ENCODE measurements around the gene RAB44. TPM values are rescaled to one million over a fixed set of nuclear protein-coding genes. Genes with fewer than 3 reads are reported as not detected.
"Not testable (repeated sequence)": the region's sequence is repeated elsewhere in the genome, so short reads cannot be mapped to it uniquely, and the experiment has no call there.

The RAB44 gene
- total RNA-seq, 2 experiments from 2014 or later: not detected

GRCh38 chr6:36720251-36721141 lies 22.9 kb downstream of the RAB44 start:
- ChIA-PET POLR2A (no interaction called here), CTCF (interaction anchor here (1.0 kb wide), 1 partner anchor 12 kb away, joined by 3 read pairs; no protein-coding TSS in a partner anchor)

- ChIA-PET CTCF (interaction anchor here (1.0 kb wide), 2 partner anchors 13 to 18 kb away, joined by 3 read pairs; no protein-coding TSS in a partner anchor), POLR2A (no interaction called here)
These were observed 23.9 kb downstream of the RAB44 start for GRCh38 chr6:36721369-36722140.

GRCh38 chr6:36722365-36722764 lies 24.7 kb downstream of the RAB44 start:
- POLR2A ChIA-PET: no interaction called here
- CTCF ChIA-PET: interaction anchor here (1.0 kb wide), 2 partner anchors 19 to 34 kb away, joined by 3 read pairs; no protein-coding TSS in a partner anchor

- ChIA-PET CTCF (interaction anchor here (0.7 to 1.7 kb wide), 4 partner anchors 12 to 97 kb away, joined by 3 to 5 read pairs (median 3); no protein-coding TSS in a partner anchor), POLR2A (no interaction called here)
These were observed 25.3 kb downstream of the RAB44 start for GRCh38 chr6:36722879-36723278.

- POLR2A ChIA-PET: not testable (repeated sequence)
These were observed 26.4 kb downstream of the RAB44 start for GRCh38 chr6:36723992-36724391.

GRCh38 chr6:36724514-36725390 lies 27.1 kb downstream of the RAB44 start:
- POLR2A ChIA-PET: interaction anchor here (0.6 kb wide), 1 partner anchor 110 kb away, joined by 3 read pairs; no protein-coding TSS in a partner anchor

More at GRCh38 chr6:36723992-36724391, 26.4 kb downstream of the RAB44 start:
- CTCF ChIA-PET: interaction anchor here (1.0 to 1.7 kb wide), 8 partner anchors 11 to 108 kb away, joined by 3 to 9 read pairs (median 4); no protein-coding TSS in a partner anchor

GRCh38 chr6:36725581-36725980 lies 28.0 kb downstream of the RAB44 start:
- POLR2A ChIA-PET: interaction anchor here (0.6 kb wide), 1 partner anchor 111 kb away, joined by 3 read pairs; no protein-coding TSS in a partner anchor
- CTCF ChIA-PET: interaction anchor here (0.8 kb wide), 1 partner anchor 34 kb away, joined by 3 read pairs; no protein-coding TSS in a partner anchor

More at GRCh38 chr6:36724514-36725390, 27.1 kb downstream of the RAB44 start:
- CTCF ChIA-PET: interaction anchor here (0.8 to 1.7 kb wide), 9 partner anchors 10 to 109 kb away, joined by 3 to 9 read pairs (median 3); no protein-coding TSS in a partner anchor

- POLR2A ChIA-PET: no interaction called here
These were observed 29.9 kb downstream of the RAB44 start for GRCh38 chr6:36727505-36728021.

GRCh38 chr6:36728289-36729160 lies 30.9 kb downstream of the RAB44 start:
- ChIA-PET CTCF (interaction anchor here (0.9 to 2.1 kb wide), 3 partner anchors 31 to 113 kb away, joined by 4 to 7 read pairs (median 5); no protein-coding TSS in a partner anchor), POLR2A (no interaction called here)

More at GRCh38 chr6:36727505-36728021, 29.9 kb downstream of the RAB44 start:
- CTCF ChIA-PET: interaction anchor here (0.9 to 2.1 kb wide), 2 partner anchors 32 to 112 kb away, joined by 4 to 5 read pairs; no protein-coding TSS in a partner anchor

GRCh38 chr6:36729161-36729524 lies 31.5 kb downstream of the RAB44 start:
- ChIA-PET POLR2A (no interaction called here), CTCF (interaction anchor here (1.9 to 2.1 kb wide), 2 partner anchors 30 to 113 kb away, joined by 5 to 7 read pairs; no protein-coding TSS in a partner anchor)

- CTCF ChIA-PET: interaction anchor here (0.6 to 1.9 kb wide), 2 partner anchors 28 to 285 kb away, joined by 3 to 7 read pairs; no protein-coding TSS in a partner anchor
- POLR2A ChIA-PET: no interaction called here
These were observed 33.1 kb downstream of the RAB44 start for GRCh38 chr6:36730424-36731380.

- POLR2A ChIA-PET: interaction anchor here (0.5 kb wide), 1 partner anchor 123 kb away, joined by 4 read pairs; no protein-coding TSS in a partner anchor
- CTCF ChIA-PET: no interaction called here
These were observed 34.1 kb downstream of the RAB44 start for GRCh38 chr6:36731622-36732310.

- ChIA-PET POLR2A (no interaction called here), CTCF (interaction anchor here (1.4 kb wide), 1 partner anchor 118 kb away, joined by 5 read pairs; no protein-coding TSS in a partner anchor)
These were observed 35.7 kb downstream of the RAB44 start for GRCh38 chr6:36733300-36733699.

- ChIA-PET POLR2A (interaction anchor here (0.9 kb wide), 1 partner anchor 24 kb away, joined by 3 read pairs; no protein-coding TSS in a partner anchor), CTCF (interaction anchor here (1.0 to 1.7 kb wide), 4 partner anchors 11 to 314 kb away, joined by 3 to 6 read pairs (median 6); no protein-coding TSS in a partner anchor)
These were observed 36.9 kb downstream of the RAB44 start for GRCh38 chr6:36734486-36735060.
